Neural crest cell (in vitro differentiated cells): ENCODE measurements around the gene PODNL1. TPM values are rescaled to one million over a fixed set of nuclear protein-coding genes. Genes with fewer than 3 reads are reported as not detected.
A peak's percentile ranks its signal among the peaks of the same experiment; 100 is the strongest.

ENCODE experiments used
- DNase-seq: peaks from one replicate; pipeline ENCODE4 v3.0.0; 2021; ENCODE audit warnings: low read depth, mixed read lengths, low spot score
- H3K27ac Mint-ChIP-seq: one replicate; pipeline ENCODE4 v1.8.0; 2021; ENCODE audit warnings: mild to moderate bottlenecking, mixed read lengths; ENCODE audit not compliant: unreplicated experiment
- H3K27me3 Mint-ChIP-seq: 2 replicates; pipeline ENCODE4 v1.8.0; 2021; ENCODE audit warnings: low read depth, mild to moderate bottlenecking, mixed read lengths
- H3K36me3 Mint-ChIP-seq: 2 replicates; pipeline ENCODE4 v1.8.0; 2021; ENCODE audit warnings: low read depth, mild to moderate bottlenecking, mixed read lengths
- H3K4me1 Mint-ChIP-seq: 2 replicates; pipeline ENCODE4 v1.8.0; 2021; ENCODE audit warnings: mixed read lengths
- H3K4me3 Mint-ChIP-seq: one replicate; pipeline ENCODE4 v1.8.0; 2021; ENCODE audit warnings: mild to moderate bottlenecking, mixed read lengths
- H3K9me3 Mint-ChIP-seq: 2 replicates; pipeline ENCODE4 v1.8.0; 2021; ENCODE audit warnings: mixed read lengths
- CTCF ChIP-seq: fragments of 200-600 bp; sonication (generic); conservative IDR thresholded peaks from 2 replicates; pipeline ENCODE4 v1.5.0; 2021; ENCODE audit warnings: antibody characterized with exemption, mild to moderate bottlenecking
- total RNA-seq: library from RNA; stranded (reverse); gene quantifications from 2 replicates; pipeline ENCODE4 v1.2.1, GENCODE V29; 2021

The PODNL1 gene
- total RNA-seq, 1 donor from 2014 or later = 0.42 TPM

GRCh38 chr19:13981467-13981866, 43.2 kb upstream of the PODNL1 start:
- Mint-ChIP-seq H3K27me3 (no peaks in the 10 kb centered on the region), H3K27ac (no peak overlapping the region), H3K36me3 (peaks cover 1% of the 10 kb centered on the region), H3K9me3 (no peaks in the 10 kb centered on the region), H3K4me1 (peaks cover 6% of the 10 kb centered on the region), H3K4me3 (no peak overlapping the region)
- DNase-seq = no peak
- TF ChIP-seq CTCF = no peak

GRCh38 chr19:13981021-13981420, 42.8 kb upstream of the PODNL1 start:
- peaks cover 2% of the 10 kb centered on the region for H3K36me3 Mint-ChIP-seq
- H3K27ac Mint-ChIP-seq = no peak overlapping the region
- H3K27me3 Mint-ChIP-seq = no peaks in the 10 kb centered on the region
- H3K9me3 Mint-ChIP-seq = no peaks in the 10 kb centered on the region
- no peak for TF ChIP-seq CTCF
- no peak for DNase-seq
- peak overlapping the region; percentile 23 for H3K4me3 Mint-ChIP-seq
- H3K4me1 Mint-ChIP-seq = peaks cover 6% of the 10 kb centered on the region

- Mint-ChIP-seq H3K27ac (no peak overlapping the region), H3K36me3 (peaks cover 2% of the 10 kb centered on the region), H3K27me3 (no peaks in the 10 kb centered on the region), H3K9me3 (no peaks in the 10 kb centered on the region), H3K4me3 (no peak overlapping the region), H3K4me1 (peaks cover 6% of the 10 kb centered on the region)
- no peak for TF ChIP-seq CTCF
- DNase-seq = no peak
Measured at GRCh38 chr19:13980340-13980739, 42.1 kb upstream of the PODNL1 start.

GRCh38 chr19:13979686-13980085, 41.5 kb upstream of the PODNL1 start:
- Mint-ChIP-seq H3K27me3 (no peaks in the 10 kb centered on the region), H3K27ac (no peak overlapping the region), H3K9me3 (no peaks in the 10 kb centered on the region), H3K4me1 (peaks cover 6% of the 10 kb centered on the region), H3K4me3 (peak overlapping the region; percentile 61), H3K36me3 (peaks cover 2% of the 10 kb centered on the region)
- TF ChIP-seq CTCF = no peak
- no peak for DNase-seq

- DNase-seq = no peak
Measured at GRCh38 chr19:13979244-13979615, 41.0 kb upstream of the PODNL1 start.

More at GRCh38 chr19:13979244-13979615, 41.0 kb upstream of the PODNL1 start:
- TF ChIP-seq CTCF = no peak
- peaks cover 9% of the 10 kb centered on the region for H3K4me1 Mint-ChIP-seq
- H3K27me3 Mint-ChIP-seq = no peaks in the 10 kb centered on the region
- H3K27ac Mint-ChIP-seq = no peak overlapping the region
- no peaks in the 10 kb centered on the region for H3K9me3 Mint-ChIP-seq
- peak overlapping the region; percentile 44 for H3K4me3 Mint-ChIP-seq
- peaks cover 2% of the 10 kb centered on the region for H3K36me3 Mint-ChIP-seq
